ENCODE measurements around the gene DNAJB5. TPM values are rescaled to one million over a fixed set of nuclear protein-coding genes. Genes with fewer than 3 reads are reported as not detected.
"Not testable (repeated sequence)": the region's sequence is repeated elsewhere in the genome, so short reads cannot be mapped to it uniquely, and the experiment has no call there.

Gene DNAJB5
- total and polyA plus RNA-seq, 4 donors = 0.76 to 2.3 (median 1.8) TPM

DNA sequence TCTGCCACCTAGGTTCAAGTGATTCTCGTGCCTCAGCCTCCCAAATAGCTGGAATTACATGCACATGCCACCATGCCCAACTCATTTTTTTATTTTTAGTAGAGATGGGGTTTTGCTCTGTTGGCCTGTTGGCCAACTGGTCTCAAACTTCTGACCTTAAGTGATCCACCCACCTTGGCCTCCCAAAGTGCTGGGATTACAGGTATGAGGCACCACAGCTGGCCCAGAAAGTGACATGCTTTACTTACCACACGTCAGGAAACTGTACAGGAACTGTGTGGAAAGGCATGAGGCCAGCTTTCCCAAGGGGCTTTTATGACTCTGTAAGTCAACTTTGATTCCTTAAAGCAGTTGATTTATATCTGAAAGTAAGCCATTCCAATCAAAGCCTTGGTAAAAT lies 25.0 kb downstream of the DNAJB5 start:
- no peak for DNase-seq (ENCODE audit: low spot score)
- TF ChIP-seq NR2F2 (IDR thresholded peaks at IDR 0.05) (no peak), CTCF (IDR thresholded peaks at IDR 0.05; ENCODE audit: low read depth, low read length, missing input control) (no peak), SP1 (IDR thresholded peaks at IDR 0.05) (no peak), RAD21 (IDR thresholded peaks at IDR 0.05) (no peak), EGR1 (IDR thresholded peaks at IDR 0.05; ENCODE audit: low read depth in 2 of 2) (no peak), ATF3 (IDR thresholded peaks at IDR 0.05) (no peak), TAF1 (conservative IDR thresholded peaks at IDR 0.05) (no peak), RXRA (IDR thresholded peaks at IDR 0.05) (no peak), ZBTB33 (IDR thresholded peaks at IDR 0.05) (no peak), YY1 (IDR thresholded peaks at IDR 0.05) (no peak), FOXA2 (IDR thresholded peaks at IDR 0.05) (no peak), JUND (IDR thresholded peaks at IDR 0.05) (no peak), GABPA (IDR thresholded peaks at IDR 0.05 in 1 of 2, conservative IDR thresholded peaks at IDR 0.05 in 1 of 2) (no peak), HNF4G (IDR thresholded peaks at IDR 0.05) (no peak), FOXA1 (IDR thresholded peaks at IDR 0.05) (no peak)
- TF ChIP-seq, protein P1, sequence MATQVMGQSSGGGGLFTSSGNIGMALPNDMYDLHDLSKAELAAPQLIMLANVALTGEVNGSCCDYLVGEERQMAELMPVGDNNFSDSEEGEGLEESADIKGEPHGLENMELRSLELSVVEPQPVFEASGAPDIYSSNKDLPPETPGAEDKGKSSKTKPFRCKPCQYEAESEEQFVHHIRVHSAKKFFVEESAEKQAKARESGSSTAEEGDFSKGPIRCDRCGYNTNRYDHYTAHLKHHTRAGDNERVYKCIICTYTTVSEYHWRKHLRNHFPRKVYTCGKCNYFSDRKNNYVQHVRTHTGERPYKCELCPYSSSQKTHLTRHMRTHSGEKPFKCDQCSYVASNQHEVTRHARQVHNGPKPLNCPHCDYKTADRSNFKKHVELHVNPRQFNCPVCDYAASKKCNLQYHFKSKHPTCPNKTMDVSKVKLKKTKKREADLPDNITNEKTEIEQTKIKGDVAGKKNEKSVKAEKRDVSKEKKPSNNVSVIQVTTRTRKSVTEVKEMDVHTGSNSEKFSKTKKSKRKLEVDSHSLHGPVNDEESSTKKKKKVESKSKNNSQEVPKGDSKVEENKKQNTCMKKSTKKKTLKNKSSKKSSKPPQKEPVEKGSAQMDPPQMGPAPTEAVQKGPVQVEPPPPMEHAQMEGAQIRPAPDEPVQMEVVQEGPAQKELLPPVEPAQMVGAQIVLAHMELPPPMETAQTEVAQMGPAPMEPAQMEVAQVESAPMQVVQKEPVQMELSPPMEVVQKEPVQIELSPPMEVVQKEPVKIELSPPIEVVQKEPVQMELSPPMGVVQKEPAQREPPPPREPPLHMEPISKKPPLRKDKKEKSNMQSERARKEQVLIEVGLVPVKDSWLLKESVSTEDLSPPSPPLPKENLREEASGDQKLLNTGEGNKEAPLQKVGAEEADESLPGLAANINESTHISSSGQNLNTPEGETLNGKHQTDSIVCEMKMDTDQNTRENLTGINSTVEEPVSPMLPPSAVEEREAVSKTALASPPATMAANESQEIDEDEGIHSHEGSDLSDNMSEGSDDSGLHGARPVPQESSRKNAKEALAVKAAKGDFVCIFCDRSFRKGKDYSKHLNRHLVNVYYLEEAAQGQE (IDR thresholded peaks at IDR 0.05) = no peak
- TF ChIP-seq, protein P2, sequence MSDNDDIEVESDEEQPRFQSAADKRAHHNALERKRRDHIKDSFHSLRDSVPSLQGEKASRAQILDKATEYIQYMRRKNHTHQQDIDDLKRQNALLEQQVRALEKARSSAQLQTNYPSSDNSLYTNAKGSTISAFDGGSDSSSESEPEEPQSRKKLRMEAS (IDR thresholded peaks at IDR 0.05) = no peak
- H3K36me3 ChIP-seq (ENCODE audit: control insufficient read depth in 4 of 4, insufficient read depth in 3 of 4, low read depth in 1 of 4, low read length in 3 of 4) = peaks cover 4 to 33% (median 27%) of the 10 kb centered on the region in 4 donors

GRCh38 chr9:35023443-35023842 lies 33.9 kb downstream of the DNAJB5 start:
- not testable (repeated sequence) for H3K27me3 ChIP-seq (ENCODE audit: control insufficient read depth in 4 of 4, insufficient read depth in 4 of 4, low read length in 3 of 4); H3K4me1 ChIP-seq (ENCODE audit: control insufficient read depth in 4 of 4, insufficient read depth in 4 of 4, low read length in 3 of 4); H3K27ac ChIP-seq (ENCODE audit: low read depth in 1 of 2, low read length in 2 of 2); DNase-seq (ENCODE audit: low spot score); H3K9ac ChIP-seq (ENCODE audit: low read depth in 1 of 2, low read length in 2 of 2); H3K9me3 ChIP-seq (ENCODE audit: control insufficient read depth in 4 of 4, low read length in 3 of 4); H3K4me3 ChIP-seq (ENCODE audit: low read depth in 1 of 3, low read length in 3 of 3)
- whole genome bisulfite sequencing = 76% methylated on average over 5 of the region's 5 CpGs
- H3K36me3 ChIP-seq (ENCODE audit: control insufficient read depth in 4 of 4, insufficient read depth in 3 of 4, low read depth in 1 of 4, low read length in 3 of 4) = peaks cover 3 to 12% (median 5%) of the 10 kb centered on the region in 4 donors

More for the DNA sequence above, 25.0 kb downstream of the DNAJB5 start:
- H3K27ac ChIP-seq (ENCODE audit: low read depth in 1 of 2, low read length in 2 of 2) = no peak overlapping the region
- no peak overlapping the region for H3K9ac ChIP-seq (ENCODE audit: low read depth in 1 of 2, low read length in 2 of 2)
- no peaks in the 10 kb centered on the region for H3K4me1 ChIP-seq (ENCODE audit: control insufficient read depth in 4 of 4, insufficient read depth in 4 of 4, low read length in 3 of 4)
- H3K27me3 ChIP-seq (ENCODE audit: control insufficient read depth in 4 of 4, insufficient read depth in 4 of 4, low read length in 3 of 4) = no peaks in the 10 kb centered on the region
- H3K9me3 ChIP-seq (ENCODE audit: control insufficient read depth in 4 of 4, low read length in 3 of 4) = peaks cover 2 to 6% (median 4%) of the 10 kb centered on the region in 4 donors
- WGBS = 69% methylated on average over 2 of the region's 2 CpGs
- no peak overlapping the region for H3K4me3 ChIP-seq (ENCODE audit: low read depth in 1 of 3, low read length in 3 of 3)
